ENCODE data around the gene SPESP1.

- TF ChIP-seq POLR2A (IDR thresholded peaks at IDR 0.05; ENCODE audit: low read length) (no peak), GATA1 (IDR thresholded peaks at IDR 0.05; ENCODE audit: low read depth, low read length) (no peak)
Measured at GRCh38 chr15:68909601-68910100, 20.7 kb upstream of the SPESP1 start.
